Measurements from ENCODE around the gene FAM20B. TPM values are rescaled to one million over a fixed set of nuclear protein-coding genes. Genes with fewer than 3 reads are reported as not detected.
A peak's percentile ranks its signal among the peaks of the same experiment; 100 is the strongest.

FAM20B gene
- total and polyA plus RNA-seq, 2 donors: 28.3 to 37.6 TPM

- 84% methylated on average over 2 of the region's 2 CpGs for WGBS
- Histone ChIP-seq H3K4me1 (ENCODE audit: insufficient read depth) (no peaks in the 10 kb centered on the region), H3K36me3 (ENCODE audit: insufficient read depth) (no peaks in the 10 kb centered on the region), H3K27ac (ENCODE audit: low read depth) (no peak overlapping the region), H3K4me3 (ENCODE audit: low read depth, low read length) (no peak overlapping the region)
- no peak for DNase-seq (ENCODE audit: extremely low spot score)
These were observed 15.0 kb upstream of the FAM20B start for GRCh38 chr1:179010671-179011070.

GRCh38 chr1:179012038-179012437 is 13.7 kb upstream of the FAM20B start:
- Histone ChIP-seq H3K4me3 (ENCODE audit: low read depth, low read length) (no peak overlapping the region), H3K4me1 (ENCODE audit: insufficient read depth) (no peaks in the 10 kb centered on the region), H3K27ac (ENCODE audit: low read depth) (no peak overlapping the region), H3K36me3 (ENCODE audit: insufficient read depth) (no peaks in the 10 kb centered on the region)
- no peak for DNase-seq (ENCODE audit: extremely low spot score)
- 95% methylated on average over 1 of the region's 1 CpG for WGBS

- no peaks in the 10 kb centered on the region for H3K4me1 ChIP-seq (ENCODE audit: insufficient read depth)
- no peak for DNase-seq (ENCODE audit: extremely low spot score)
- H3K36me3 ChIP-seq (ENCODE audit: insufficient read depth): no peaks in the 10 kb centered on the region
- no peak overlapping the region for H3K4me3 ChIP-seq (ENCODE audit: low read depth, low read length)
- H3K27ac ChIP-seq (ENCODE audit: low read depth): no peak overlapping the region
- WGBS: 93% methylated on average over 1 of the region's 1 CpG
These were observed 11.6 kb upstream of the FAM20B start for GRCh38 chr1:179014123-179014522.

- 95% methylated on average over 2 of the region's 2 CpGs for WGBS
- no peak for DNase-seq (ENCODE audit: extremely low spot score)
These were observed 10.3 kb upstream of the FAM20B start for GRCh38 chr1:179015396-179015795.

GRCh38 chr1:179016706-179017382 is 8.8 kb upstream of the FAM20B start:
- WGBS: 30% methylated on average over 5 of the region's 5 CpGs

More at GRCh38 chr1:179015396-179015795, 10.3 kb upstream of the FAM20B start:
- H3K36me3 ChIP-seq (ENCODE audit: insufficient read depth): no peaks in the 10 kb centered on the region
- no peak overlapping the region for H3K4me3 ChIP-seq (ENCODE audit: low read depth, low read length)
- no peaks in the 10 kb centered on the region for H3K4me1 ChIP-seq (ENCODE audit: insufficient read depth)
- H3K27ac ChIP-seq (ENCODE audit: low read depth): no peak overlapping the region

GRCh38 chr1:179017383-179018326 is 8.0 kb upstream of the FAM20B start:
- no peak for DNase-seq (ENCODE audit: extremely low spot score)
- Histone ChIP-seq H3K36me3 (ENCODE audit: insufficient read depth) (no peaks in the 10 kb centered on the region), H3K27ac (ENCODE audit: low read depth) (no peak overlapping the region), H3K4me1 (ENCODE audit: insufficient read depth) (no peaks in the 10 kb centered on the region), H3K4me3 (ENCODE audit: low read depth, low read length) (no peak overlapping the region)
- WGBS: 33% methylated on average over 3 of the region's 3 CpGs

More at GRCh38 chr1:179016706-179017382, 8.8 kb upstream of the FAM20B start:
- H3K27ac ChIP-seq (ENCODE audit: low read depth): no peak overlapping the region
- no peaks in the 10 kb centered on the region for H3K4me1 ChIP-seq (ENCODE audit: insufficient read depth)
- no peak overlapping the region for H3K4me3 ChIP-seq (ENCODE audit: low read depth, low read length)
- peak; percentile 79 for DNase-seq (ENCODE audit: extremely low spot score)
- no peaks in the 10 kb centered on the region for H3K36me3 ChIP-seq (ENCODE audit: insufficient read depth)

- Histone ChIP-seq H3K27ac (ENCODE audit: low read depth) (no peak overlapping the region), H3K36me3 (ENCODE audit: insufficient read depth) (no peaks in the 10 kb centered on the region), H3K4me1 (ENCODE audit: insufficient read depth) (no peaks in the 10 kb centered on the region), H3K4me3 (ENCODE audit: low read depth, low read length) (no peak overlapping the region)
- no peak for DNase-seq (ENCODE audit: extremely low spot score)
- WGBS: 40% methylated on average over 6 of the region's 6 CpGs
These were observed 3.8 kb upstream of the FAM20B start for GRCh38 chr1:179021873-179022272.

- H3K36me3 ChIP-seq (ENCODE audit: insufficient read depth): no peaks in the 10 kb centered on the region
- DNase-seq (ENCODE audit: extremely low spot score): no peak
- no peak overlapping the region for H3K4me3 ChIP-seq (ENCODE audit: low read depth, low read length)
- WGBS: 70% methylated on average over 10 of the region's 10 CpGs
- H3K27ac ChIP-seq (ENCODE audit: low read depth): no peak overlapping the region
- H3K4me1 ChIP-seq (ENCODE audit: insufficient read depth): no peaks in the 10 kb centered on the region
These were observed 1.6 kb upstream of the FAM20B start for GRCh38 chr1:179023946-179024650.

- no peaks in the 10 kb centered on the region for H3K4me1 ChIP-seq (ENCODE audit: insufficient read depth)
- H3K4me3 ChIP-seq (ENCODE audit: low read depth, low read length): peak overlapping the region; percentile 97
- peak overlapping the region; percentile 92 for H3K27ac ChIP-seq (ENCODE audit: low read depth)
- H3K36me3 ChIP-seq (ENCODE audit: insufficient read depth): no peaks in the 10 kb centered on the region
- DNase-seq (ENCODE audit: extremely low spot score): no peak
- WGBS: under 1% methylated on average over 107 of the region's 110 CpGs
These were observed 500 bp downstream of the FAM20B start for GRCh38 chr1:179025975-179026812.

- H3K4me1 ChIP-seq (ENCODE audit: insufficient read depth): no peaks in the 10 kb centered on the region
- WGBS: 24% methylated on average over 11 of the region's 11 CpGs
These were observed 1.3 kb downstream of the FAM20B start for GRCh38 chr1:179026813-179027669.

GRCh38 chr1:179029321-179029759 is 3.6 kb downstream of the FAM20B start:
- DNase-seq (ENCODE audit: extremely low spot score): no peak
- Histone ChIP-seq H3K4me1 (ENCODE audit: insufficient read depth) (no peaks in the 10 kb centered on the region), H3K4me3 (ENCODE audit: low read depth, low read length) (no peak overlapping the region), H3K27ac (ENCODE audit: low read depth) (no peak overlapping the region), H3K36me3 (ENCODE audit: insufficient read depth) (no peaks in the 10 kb centered on the region)
- 67% methylated on average over 3 of the region's 3 CpGs for WGBS

More at GRCh38 chr1:179026813-179027669, 1.3 kb downstream of the FAM20B start:
- no peak for DNase-seq (ENCODE audit: extremely low spot score)
- H3K36me3 ChIP-seq (ENCODE audit: insufficient read depth): no peaks in the 10 kb centered on the region
- peak overlapping the region; percentile 97 for H3K4me3 ChIP-seq (ENCODE audit: low read depth, low read length)
- H3K27ac ChIP-seq (ENCODE audit: low read depth): peak overlapping the region; percentile 46

- H3K4me1 ChIP-seq (ENCODE audit: insufficient read depth): no peaks in the 10 kb centered on the region
- no peak overlapping the region for H3K4me3 ChIP-seq (ENCODE audit: low read depth, low read length)
- H3K36me3 ChIP-seq (ENCODE audit: insufficient read depth): no peaks in the 10 kb centered on the region
- no peak for DNase-seq (ENCODE audit: extremely low spot score)
- 64% methylated on average over 5 of the region's 5 CpGs for WGBS
- peak overlapping the region; percentile 18 for H3K27ac ChIP-seq (ENCODE audit: low read depth)
These were observed 4.4 kb downstream of the FAM20B start for GRCh38 chr1:179030130-179030529.

All from urinary bladder (tissue), 4 donors.